PC-3 (cell line): ENCODE data around the gene SMAD5.

Source experiments
- CTCF ChIP-seq: fragments of 300-600 bp; sonication (generic); conservative IDR thresholded peaks from 2 replicates; pipeline ENCODE4 v1.5.1; 2017; ENCODE audit warnings: antibody characterized with exemption, low read depth, mild to moderate bottlenecking, low read length
- EZH2phosphoT487 ChIP-seq: fragments of 300-600 bp; sonication (generic); IDR thresholded peaks from 2 replicates; pipeline ENCODE4 v1.6.1; 2018; ENCODE audit warnings: mild to moderate bottlenecking, antibody characterized with exemption, low read length, borderline replicate concordance

GRCh38 chr5:136135536-136135935 lies 2.9 kb downstream of the SMAD5 start:
- TF ChIP-seq CTCF = no peak
- no peak for TF ChIP-seq EZH2phosphoT487
